GM12874 (cell line): ENCODE data around the gene WDFY2.

Experiments
- CTCF ChIP-seq: IDR thresholded peaks from 2 replicates; pipeline ENCODE4 v1.5.1; 2011; ENCODE audit warnings: low read depth, mild to moderate bottlenecking, control low read depth, low read length, moderate library complexity; ENCODE audit not compliant: insufficient read depth

WDFY2 gene

GRCh38 chr13:51608857-51609406 lies 24.7 kb downstream of the WDFY2 start:
- no peak for TF ChIP-seq CTCF

GRCh38 chr13:51612867-51613266 lies 28.6 kb downstream of the WDFY2 start:
- TF ChIP-seq CTCF, result no peak

GRCh38 chr13:51613535-51613934 lies 29.3 kb downstream of the WDFY2 start:
- TF ChIP-seq CTCF, result no peak

GRCh38 chr13:51614350-51614786 lies 30.1 kb downstream of the WDFY2 start:
- TF ChIP-seq CTCF, result no peak

GRCh38 chr13:51618626-51619025 lies 34.4 kb downstream of the WDFY2 start:
- no peak for TF ChIP-seq CTCF

- TF ChIP-seq CTCF, result no peak
Measured at GRCh38 chr13:51619614-51620013, 35.4 kb downstream of the WDFY2 start.

- TF ChIP-seq CTCF, result no peak
Measured at GRCh38 chr13:51620165-51620983, 36.1 kb downstream of the WDFY2 start.
